Activated CD4-positive, alpha-beta T cell treated with anti-CD3 and anti-CD28 coated beads, Interleukin-2, amount 50 U/mL, for 48 hours (primary cell): ENCODE measurements around the gene DPM1.
A peak's percentile ranks its signal among the peaks of the same experiment; 100 is the strongest.
"Not testable (repeated sequence)": the region's sequence is repeated elsewhere in the genome, so short reads cannot be mapped to it uniquely, and the experiment has no call there.

Source experiments
- DNase-seq, 2 experiments: peaks; one replicate each; pipeline ENCODE4 v3.0.0-alpha.2; 2020

Gene DPM1

GRCh38 chr20:50978533-50978932 lies 20.2 kb upstream of the DPM1 start:
- not testable (repeated sequence) for DNase-seq

GRCh38 chr20:50977066-50978021 lies 19.0 kb upstream of the DPM1 start:
- DNase-seq: no peak

- DNase-seq: no peak
Observed at GRCh38 chr20:50975701-50976330, 17.5 kb upstream of the DPM1 start.

GRCh38 chr20:50969912-50970311 lies 11.6 kb upstream of the DPM1 start:
- no peak for DNase-seq

GRCh38 chr20:50969435-50969834 lies 11.1 kb upstream of the DPM1 start:
- no peak for DNase-seq

- no peak for DNase-seq
Observed at GRCh38 chr20:50968289-50968688, 10.0 kb upstream of the DPM1 start.

GRCh38 chr20:50967586-50967985 lies 9.3 kb upstream of the DPM1 start:
- no peak for DNase-seq

- no peak for DNase-seq
Observed at GRCh38 chr20:50959543-50960126, 1.3 kb upstream of the DPM1 start.

GRCh38 chr20:50958615-50959542 lies 547 bp upstream of the DPM1 start, which contains the start of gene MOCS3:
Gene MOCS3, plus strand, starts transcription at chr20:50958818. Its CDS starts 25 bp downstream, at chr20:50958843.
- peak; percentile 77 to 82 for DNase-seq

GRCh38 chr20:50957276-50957675 lies 1.1 kb downstream of the DPM1 start:
- DNase-seq: no peak

- DNase-seq: no peak
Observed at GRCh38 chr20:50953821-50954220, 4.5 kb downstream of the DPM1 start.

GRCh38 chr20:50953196-50953595 lies 5.1 kb downstream of the DPM1 start:
- DNase-seq: no peak

- DNase-seq: no peak
Observed at GRCh38 chr20:50948132-50948785, 10.1 kb downstream of the DPM1 start.

GRCh38 chr20:50943069-50943468 lies 15.3 kb downstream of the DPM1 start:
- no peak for DNase-seq

- DNase-seq: no peak
Observed at GRCh38 chr20:50933589-50933988, 24.7 kb downstream of the DPM1 start.

- no peak for DNase-seq
Observed at GRCh38 chr20:50932691-50933280, 25.5 kb downstream of the DPM1 start.

GRCh38 chr20:50932016-50932485 lies 26.3 kb downstream of the DPM1 start:
- no peak for DNase-seq

GRCh38 chr20:50931306-50932015 lies 26.9 kb downstream of the DPM1 start, which contains the start of gene ADNP:
Gene ADNP, minus strand, starts transcription at chr20:50931437. Its CDS starts 27,441 bp downstream, at chr20:50903996.
- DNase-seq: peak; percentile 84 to 89

GRCh38 chr20:50930976-50931305 lies 27.4 kb downstream of the DPM1 start:
- no peak for DNase-seq

GRCh38 chr20:50930139-50930975 lies 28.0 kb downstream of the DPM1 start:
- DNase-seq: peak in 1 of 2 experiments; percentile 30
